Measurements from ENCODE around the gene RPS6KA5. TPM values are rescaled to one million over a fixed set of nuclear protein-coding genes. Genes with fewer than 3 reads are reported as not detected.
A peak's percentile ranks its signal among the peaks of the same experiment; 100 is the strongest.

The RPS6KA5 gene
- total RNA-seq, 1 donor from 2014 or later: 1.0 TPM

DNA sequence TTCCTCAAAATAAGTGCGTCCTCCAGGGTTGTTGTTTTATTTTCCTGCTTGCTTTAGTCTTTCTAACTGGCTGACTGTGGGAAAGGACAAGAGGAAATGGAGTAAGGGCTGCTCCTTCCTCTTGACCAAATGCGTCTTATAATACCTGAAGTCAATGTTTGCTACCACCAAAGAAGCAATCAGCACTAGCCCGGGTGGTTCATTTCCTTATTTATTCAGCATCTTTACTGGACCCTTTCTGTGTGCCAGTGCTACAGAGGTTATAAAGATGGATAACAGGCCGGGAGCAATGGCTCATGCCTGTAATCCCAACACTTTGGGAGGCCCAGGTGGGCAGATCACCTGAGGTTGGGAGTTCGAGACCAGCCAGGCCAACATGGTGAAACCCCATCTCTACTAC, 15.1 kb upstream of the RPS6KA5 start:
- DNase-seq (ENCODE audit: low read depth) (no peak), FAIRE-seq (no peak)
- Histone ChIP-seq H4K20me1 (ENCODE audit: insufficient read depth, low read length) (no peaks in the 10 kb centered on the region), H3K36me3 (ENCODE audit: insufficient read depth, low read length) (no peaks in the 10 kb centered on the region), H3K4me1 (ENCODE audit: insufficient read depth, low read length) (no peaks in the 10 kb centered on the region), H2AFZ (ENCODE audit: low read depth, low read length) (no peak overlapping the region), H3K4me2 (ENCODE audit: low read length) (no peak overlapping the region), H3K79me2 (ENCODE audit: insufficient read depth, low read length) (no peaks in the 10 kb centered on the region), H3K27ac (ENCODE audit: low read depth, low read length) (no peak overlapping the region), H3K4me3 (ENCODE audit: insufficient read depth, low read depth, low read length) (no peak overlapping the region), H3K9ac (ENCODE audit: low read length) (no peak overlapping the region), H3K27me3 (ENCODE audit: insufficient read depth, low read length) (no peaks in the 10 kb centered on the region), H3K9me3 (ENCODE audit: insufficient read depth, low read depth, low read length) (no peaks in the 10 kb centered on the region)
- TF ChIP-seq, protein P1, sequence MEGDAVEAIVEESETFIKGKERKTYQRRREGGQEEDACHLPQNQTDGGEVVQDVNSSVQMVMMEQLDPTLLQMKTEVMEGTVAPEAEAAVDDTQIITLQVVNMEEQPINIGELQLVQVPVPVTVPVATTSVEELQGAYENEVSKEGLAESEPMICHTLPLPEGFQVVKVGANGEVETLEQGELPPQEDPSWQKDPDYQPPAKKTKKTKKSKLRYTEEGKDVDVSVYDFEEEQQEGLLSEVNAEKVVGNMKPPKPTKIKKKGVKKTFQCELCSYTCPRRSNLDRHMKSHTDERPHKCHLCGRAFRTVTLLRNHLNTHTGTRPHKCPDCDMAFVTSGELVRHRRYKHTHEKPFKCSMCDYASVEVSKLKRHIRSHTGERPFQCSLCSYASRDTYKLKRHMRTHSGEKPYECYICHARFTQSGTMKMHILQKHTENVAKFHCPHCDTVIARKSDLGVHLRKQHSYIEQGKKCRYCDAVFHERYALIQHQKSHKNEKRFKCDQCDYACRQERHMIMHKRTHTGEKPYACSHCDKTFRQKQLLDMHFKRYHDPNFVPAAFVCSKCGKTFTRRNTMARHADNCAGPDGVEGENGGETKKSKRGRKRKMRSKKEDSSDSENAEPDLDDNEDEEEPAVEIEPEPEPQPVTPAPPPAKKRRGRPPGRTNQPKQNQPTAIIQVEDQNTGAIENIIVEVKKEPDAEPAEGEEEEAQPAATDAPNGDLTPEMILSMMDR (IDR thresholded peaks at IDR 0.05; ENCODE audit: insufficient read depth, low read depth, low read length): no peak
- no peak for TF ChIP-seq EZH2 (IDR thresholded peaks at IDR 0.05; ENCODE audit: insufficient read depth, low read length)
- no peaks in the 10 kb centered on the region for H3K4me1 Mint-ChIP-seq (ENCODE audit: low read depth, unreplicated experiment)
- no peaks in the 10 kb centered on the region for H3K36me3 Mint-ChIP-seq (ENCODE audit: low read depth, unreplicated experiment)
- H3K9me3 Mint-ChIP-seq (ENCODE audit: unreplicated experiment): peaks cover 2% of the 10 kb centered on the region
- no peak overlapping the region for H3K27ac Mint-ChIP-seq (ENCODE audit: unreplicated experiment)
- H3K27me3 Mint-ChIP-seq (ENCODE audit: low read depth, unreplicated experiment): peaks cover 7% of the 10 kb centered on the region
- H3K4me3 Mint-ChIP-seq (ENCODE audit: unreplicated experiment): no peak overlapping the region

DNA sequence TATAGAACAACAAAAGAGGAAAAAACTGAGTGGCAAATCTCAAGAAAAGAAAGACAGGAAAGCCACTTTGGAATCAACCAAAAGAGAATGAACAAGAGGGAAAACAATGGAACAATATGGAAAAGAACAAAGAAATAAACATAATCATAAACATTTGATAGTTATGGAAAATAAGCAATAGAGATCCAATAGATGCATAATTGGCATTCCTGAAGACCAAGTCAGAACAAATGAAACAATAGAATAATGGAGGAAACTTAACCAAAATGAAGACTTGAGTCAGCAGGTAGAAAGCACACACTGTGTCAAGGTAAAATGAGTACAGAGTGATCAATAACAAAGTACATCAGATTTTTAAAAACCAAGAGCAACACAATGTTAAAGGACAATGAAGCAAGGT, 10.1 kb upstream of the RPS6KA5 start:
- Mint-ChIP-seq H3K36me3 (ENCODE audit: low read depth, unreplicated experiment) (no peaks in the 10 kb centered on the region), H3K9me3 (ENCODE audit: unreplicated experiment) (peaks cover 2% of the 10 kb centered on the region), H3K27ac (ENCODE audit: unreplicated experiment) (no peak overlapping the region), H3K4me3 (ENCODE audit: unreplicated experiment) (no peak overlapping the region), H3K27me3 (ENCODE audit: low read depth, unreplicated experiment) (peaks cover 2% of the 10 kb centered on the region), H3K4me1 (ENCODE audit: low read depth, unreplicated experiment) (no peaks in the 10 kb centered on the region)
- Histone ChIP-seq H3K4me2 (ENCODE audit: low read length) (no peak overlapping the region), H3K9me3 (ENCODE audit: insufficient read depth, low read depth, low read length) (no peaks in the 10 kb centered on the region), H3K9ac (ENCODE audit: low read length) (no peak overlapping the region), H3K36me3 (ENCODE audit: insufficient read depth, low read length) (no peaks in the 10 kb centered on the region), H4K20me1 (ENCODE audit: insufficient read depth, low read length) (no peaks in the 10 kb centered on the region), H3K27ac (ENCODE audit: low read depth, low read length) (no peak overlapping the region), H3K79me2 (ENCODE audit: insufficient read depth, low read length) (no peaks in the 10 kb centered on the region), H3K27me3 (ENCODE audit: insufficient read depth, low read length) (no peaks in the 10 kb centered on the region), H3K4me3 (ENCODE audit: insufficient read depth, low read depth, low read length) (no peak overlapping the region), H3K4me1 (ENCODE audit: insufficient read depth, low read length) (no peaks in the 10 kb centered on the region), H2AFZ (ENCODE audit: low read depth, low read length) (no peak overlapping the region)
- no peak for DNase-seq (ENCODE audit: low read depth)
- TF ChIP-seq EZH2 (IDR thresholded peaks at IDR 0.05; ENCODE audit: insufficient read depth, low read length): no peak
- TF ChIP-seq, protein P1 (IDR thresholded peaks at IDR 0.05; ENCODE audit: insufficient read depth, low read depth, low read length): no peak
- no peak for FAIRE-seq

DNA sequence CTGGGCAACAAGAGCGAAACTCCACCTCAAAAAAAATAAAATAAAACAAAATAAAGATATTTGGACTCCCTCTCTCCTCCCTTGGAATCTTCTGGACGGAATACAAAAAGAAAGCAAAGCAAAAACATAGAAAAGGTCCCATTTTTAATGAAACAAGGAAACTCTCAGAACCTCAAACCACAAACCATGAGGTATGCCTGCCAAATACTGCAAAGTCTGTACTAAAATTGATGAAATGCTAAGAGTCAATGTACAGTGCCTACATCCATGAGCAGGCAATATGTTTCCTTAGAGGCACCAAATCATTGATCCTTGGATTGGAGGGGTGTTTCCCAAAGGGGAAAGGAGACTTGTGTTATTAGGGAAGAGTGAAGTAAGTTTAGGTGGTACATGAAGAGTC, 8.2 kb upstream of the RPS6KA5 start:
- no peak overlapping the region for H3K27ac ChIP-seq (ENCODE audit: low read depth, low read length)
- no peak overlapping the region for H3K4me2 ChIP-seq (ENCODE audit: low read length)
- Mint-ChIP-seq H3K4me1 (ENCODE audit: low read depth, unreplicated experiment) (no peaks in the 10 kb centered on the region), H3K27me3 (ENCODE audit: low read depth, unreplicated experiment) (peaks cover 2% of the 10 kb centered on the region), H3K9me3 (ENCODE audit: unreplicated experiment) (peaks cover 2% of the 10 kb centered on the region), H3K4me3 (ENCODE audit: unreplicated experiment) (no peak overlapping the region), H3K27ac (ENCODE audit: unreplicated experiment) (no peak overlapping the region), H3K36me3 (ENCODE audit: low read depth, unreplicated experiment) (no peaks in the 10 kb centered on the region)
- no peaks in the 10 kb centered on the region for H3K9me3 ChIP-seq (ENCODE audit: insufficient read depth, low read depth, low read length)
- TF ChIP-seq EZH2 (IDR thresholded peaks at IDR 0.05; ENCODE audit: insufficient read depth, low read length): no peak
- TF ChIP-seq, protein P1 (IDR thresholded peaks at IDR 0.05; ENCODE audit: insufficient read depth, low read depth, low read length): no peak
- no peak overlapping the region for H2AFZ ChIP-seq (ENCODE audit: low read depth, low read length)
- no peaks in the 10 kb centered on the region for H3K4me1 ChIP-seq (ENCODE audit: insufficient read depth, low read length)
- DNase-seq (ENCODE audit: low read depth): peak; percentile 56
- H3K79me2 ChIP-seq (ENCODE audit: insufficient read depth, low read length): no peaks in the 10 kb centered on the region
- H4K20me1 ChIP-seq (ENCODE audit: insufficient read depth, low read length): no peaks in the 10 kb centered on the region
- H3K9ac ChIP-seq (ENCODE audit: low read length): no peak overlapping the region
- FAIRE-seq: no peak
- no peaks in the 10 kb centered on the region for H3K36me3 ChIP-seq (ENCODE audit: insufficient read depth, low read length)
- H3K4me3 ChIP-seq (ENCODE audit: insufficient read depth, low read depth, low read length): no peak overlapping the region
- H3K27me3 ChIP-seq (ENCODE audit: insufficient read depth, low read length): peaks cover 2% of the 10 kb centered on the region

All from astrocyte (in vitro differentiated cells and primary cell).